Fibroblast of pulmonary artery (primary cell): Measurements from ENCODE around the gene ACVR1.
A peak's percentile ranks its signal among the peaks of the same experiment; 100 is the strongest.
"Not testable (repeated sequence)": the region's sequence is repeated elsewhere in the genome, so short reads cannot be mapped to it uniquely, and the experiment has no call there.

Experiments used
- DNase-seq: peaks from one replicate; pipeline ENCODE4 v3.0.0-alpha.2; 2010; ENCODE audit warnings: low read depth
- H3K4me3 ChIP-seq: replicated peaks from 2 replicates; pipeline ENCODE4 v1.5.1; 2011; ENCODE audit warnings: low read depth, mild to moderate bottlenecking, control low read depth, low read length, moderate library complexity
- CTCF ChIP-seq: IDR thresholded peaks from 2 replicates; pipeline ENCODE4 v1.5.1; 2011; ENCODE audit warnings: mild to moderate bottlenecking, control low read depth, low read length, inconsistent platforms; ENCODE audit errors: missing control alignments

The ACVR1 gene

GRCh38 chr2:157725846-157726245, 150.3 kb downstream of the ACVR1 start:
- no peak for TF ChIP-seq CTCF
- no peak for DNase-seq
- no peak overlapping the region for H3K4me3 ChIP-seq

GRCh38 chr2:157722580-157723234, 153.4 kb downstream of the ACVR1 start:
- no peak for TF ChIP-seq CTCF
- no peak overlapping the region for H3K4me3 ChIP-seq
- DNase-seq, result peak; percentile 23

- DNase-seq, result no peak
- TF ChIP-seq CTCF, result no peak
- H3K4me3 ChIP-seq, result no peak overlapping the region
Observed at GRCh38 chr2:157720504-157720903, 155.6 kb downstream of the ACVR1 start.

GRCh38 chr2:157704653-157705052, 171.5 kb downstream of the ACVR1 start:
- not testable (repeated sequence) for DNase-seq, H3K4me3 ChIP-seq

- H3K4me3 ChIP-seq, DNase-seq: not testable (repeated sequence)
Observed at GRCh38 chr2:157704148-157704547, 172.0 kb downstream of the ACVR1 start.

- H3K4me3 ChIP-seq, result no peak overlapping the region
- TF ChIP-seq CTCF, result no peak
- DNase-seq, result no peak
Observed at GRCh38 chr2:157699806-157700205, 176.3 kb downstream of the ACVR1 start.

GRCh38 chr2:157699009-157699408, 177.1 kb downstream of the ACVR1 start:
- no peak for DNase-seq
- no peak for TF ChIP-seq CTCF
- H3K4me3 ChIP-seq, result no peak overlapping the region

- peak; percentile 39 for DNase-seq
- no peak overlapping the region for H3K4me3 ChIP-seq
- no peak for TF ChIP-seq CTCF
Observed at GRCh38 chr2:157698430-157698829, 177.7 kb downstream of the ACVR1 start.
